HG02798 (cell line): ENCODE results near the gene ABCF1.
"Not testable (repeated sequence)": the region's sequence is repeated elsewhere in the genome, so short reads cannot be mapped to it uniquely, and the experiment has no call there.

Experiments used
- ATAC-seq: cut with Tn5 transposase; IDR thresholded peaks from one replicate; pipeline ENCODE4 v1.9.1; 2021; ENCODE audit warnings: mild to moderate bottlenecking; ENCODE audit not compliant: unreplicated experiment, poor library complexity

Gene ABCF1

GRCh38 chr6:30571075-30571761 lies at the start of gene ABCF1:
Gene ABCF1, plus strand, starts transcription at chr6:30571442. Its CDS starts 46 bp downstream, at chr6:30571488.
- ATAC-seq = peak; percentile 97

DNA sequence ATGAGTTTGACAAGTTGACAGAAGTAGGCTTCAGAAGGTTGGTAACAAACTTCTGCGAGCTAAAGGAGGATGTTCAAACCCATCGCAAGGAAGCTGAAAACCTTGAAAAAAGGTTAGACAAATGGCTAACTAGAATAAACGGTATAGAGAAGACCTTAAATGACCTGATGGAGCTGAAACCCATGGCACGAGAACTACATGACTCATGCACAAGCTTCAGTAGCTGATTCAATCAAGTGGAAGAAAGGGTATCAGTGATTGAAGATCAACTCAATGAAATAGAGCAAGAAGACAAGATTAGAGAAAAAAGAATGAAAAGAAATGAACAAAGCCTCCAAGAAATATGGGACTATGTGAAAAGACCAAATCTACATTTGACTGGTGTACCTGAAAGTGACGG lies 49.3 kb upstream of the ABCF1 start:
- ATAC-seq = not testable (repeated sequence)

- not testable (repeated sequence) for ATAC-seq
Observed at GRCh38 chr6:30526444-30526843, 44.8 kb upstream of the ABCF1 start.

GRCh38 chr6:30529349-30529875 lies 41.8 kb upstream of the ABCF1 start:
- ATAC-seq = peak; percentile 40

DNA sequence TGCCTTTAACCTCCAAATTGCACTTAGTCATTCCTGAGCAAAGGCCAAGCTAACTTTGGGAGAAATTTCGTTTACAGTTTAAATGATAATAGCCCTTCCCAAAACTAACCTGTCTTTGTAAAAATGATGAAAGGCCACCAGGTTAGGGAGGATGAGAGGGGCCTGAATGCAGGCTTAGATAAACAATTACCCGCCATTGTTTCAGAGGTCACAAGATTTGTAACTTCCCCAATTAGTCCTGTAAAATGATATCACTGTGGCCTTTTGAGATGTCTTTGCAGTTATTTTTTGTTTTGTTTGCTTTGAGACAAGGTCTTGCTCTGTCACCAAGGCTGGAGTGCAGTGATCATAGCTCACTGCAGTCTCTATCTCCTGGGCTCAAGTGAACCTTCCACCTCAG lies 41.2 kb upstream of the ABCF1 start:
- ATAC-seq = no peak

GRCh38 chr6:30533460-30534294 lies 37.6 kb upstream of the ABCF1 start:
- no peak for ATAC-seq

DNA sequence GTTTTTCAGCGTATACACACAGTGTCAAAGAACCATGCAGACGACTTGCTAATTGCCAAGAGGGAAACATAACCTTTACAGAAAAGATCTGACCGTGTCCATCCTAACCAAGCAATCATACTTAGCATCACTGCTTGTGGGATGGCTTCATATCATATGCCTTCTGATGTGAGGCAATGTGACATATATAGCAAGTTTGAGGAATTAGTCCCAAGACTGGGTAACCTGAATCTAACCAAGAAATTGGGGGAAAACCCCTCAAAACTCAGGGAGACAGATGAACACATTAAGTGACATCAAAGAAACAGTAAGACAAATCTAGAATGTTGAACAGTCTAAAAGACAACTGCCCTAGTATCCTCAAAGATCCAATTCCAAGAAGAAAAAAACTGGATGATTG lies 33.3 kb upstream of the ABCF1 start:
- no peak for ATAC-seq

DNA sequence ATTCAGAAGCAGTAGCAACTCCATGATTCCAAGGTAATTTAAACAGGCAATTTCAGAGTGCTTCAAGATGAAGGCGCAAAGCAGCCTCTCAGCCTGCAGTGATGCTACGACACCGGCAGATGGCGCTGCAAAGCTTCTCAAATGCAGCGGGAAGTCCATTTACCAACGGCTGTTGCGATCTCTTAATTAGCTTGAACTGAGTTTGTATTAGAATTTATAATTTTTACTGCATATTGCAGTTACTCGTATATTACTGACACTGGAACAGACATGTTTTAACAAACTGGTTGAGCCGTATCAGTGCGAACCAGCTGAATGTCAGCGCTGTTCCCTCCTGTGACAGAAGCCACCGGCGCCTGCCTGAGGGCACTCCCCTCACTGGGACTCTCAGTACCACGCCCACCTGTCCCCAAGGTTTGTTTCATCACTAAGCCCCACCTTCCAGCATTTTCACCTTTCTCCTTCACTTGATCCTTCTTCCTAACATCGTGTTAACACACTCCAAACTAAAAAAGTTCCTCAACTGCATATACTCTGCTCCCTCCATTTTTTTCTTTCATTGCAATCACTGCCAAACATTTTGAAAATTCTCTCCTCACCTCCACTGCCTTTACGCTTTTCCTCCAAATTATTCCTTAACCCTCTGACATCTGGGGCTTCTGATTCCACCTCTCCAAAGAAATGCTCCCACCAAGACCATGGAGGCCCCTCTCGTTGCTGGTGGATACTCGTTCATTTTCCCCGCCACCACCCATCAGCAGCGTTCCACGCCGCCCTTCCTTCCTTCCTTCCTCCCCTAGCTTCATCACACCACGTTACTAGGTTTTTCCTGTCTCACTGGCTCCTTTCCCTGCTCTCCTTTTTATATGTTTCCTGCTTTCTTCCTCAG lies 29.5 kb upstream of the ABCF1 start:
- peak; percentile 66 for ATAC-seq

DNA sequence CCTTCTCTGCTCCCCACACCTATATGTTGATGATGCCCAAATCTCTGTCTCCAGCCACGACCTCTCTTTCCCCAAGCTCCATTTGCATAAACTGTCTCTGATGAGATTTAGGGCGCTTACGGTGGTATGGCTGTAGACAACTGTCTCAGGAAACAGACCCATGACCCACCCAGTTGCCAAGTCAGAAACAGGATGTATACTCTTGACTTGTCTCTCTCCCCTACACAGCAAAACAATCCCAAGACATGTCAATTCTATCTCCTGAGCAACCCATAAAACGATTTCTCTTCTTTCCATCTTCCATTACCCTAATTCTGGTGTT lies 28.9 kb upstream of the ABCF1 start:
- ATAC-seq = no peak

GRCh38 chr6:30542915-30543314 lies 28.3 kb upstream of the ABCF1 start:
- no peak for ATAC-seq

GRCh38 chr6:30543821-30544220 lies 27.4 kb upstream of the ABCF1 start:
- ATAC-seq = no peak

DNA sequence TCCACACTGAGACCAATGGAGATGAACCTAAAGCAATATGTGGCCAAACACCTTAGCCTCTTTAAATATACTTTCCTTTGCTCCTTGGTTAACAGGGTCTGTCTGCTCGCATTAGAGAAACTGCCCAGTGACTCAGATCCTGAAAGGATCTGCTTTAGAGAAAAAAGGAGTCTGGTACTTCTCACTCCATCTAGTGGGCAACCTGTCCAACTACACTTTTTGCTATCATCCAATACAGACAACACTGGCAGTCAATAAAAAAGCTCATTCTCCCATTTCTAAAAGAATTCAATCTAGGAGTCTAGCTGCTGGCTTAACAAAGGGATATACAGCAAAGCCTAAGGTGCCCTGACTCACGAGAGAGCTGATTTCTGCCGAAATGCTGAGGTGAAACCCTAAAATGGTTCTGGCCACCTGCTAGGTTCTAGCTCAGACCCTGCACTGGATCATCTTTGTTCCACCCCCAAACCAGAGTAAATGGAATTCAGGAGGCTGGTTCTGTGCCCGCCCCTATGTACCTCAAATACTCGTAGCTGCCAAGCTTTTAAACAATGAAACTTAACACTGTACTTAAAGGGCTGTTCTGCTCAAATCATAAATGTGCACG lies 26.5 kb upstream of the ABCF1 start:
- no peak for ATAC-seq

DNA sequence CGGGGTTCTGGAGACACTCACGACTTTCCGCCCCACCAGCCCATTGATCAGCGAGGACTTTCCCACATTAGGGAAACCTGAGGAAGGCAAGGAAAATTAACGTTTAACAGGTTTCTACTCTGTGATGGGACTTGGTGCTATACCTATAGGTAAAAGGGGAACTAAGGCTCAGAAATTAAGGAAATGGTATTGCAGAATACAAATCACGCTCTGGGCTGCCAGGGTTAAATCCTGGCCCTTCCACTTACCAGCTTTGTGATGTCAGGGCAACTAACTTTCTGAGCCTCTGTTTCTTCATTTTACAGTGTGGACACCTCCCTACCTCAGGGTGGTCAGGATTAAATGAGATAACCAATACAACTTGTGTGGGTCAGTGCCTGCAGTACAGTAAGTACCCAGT lies 23.8 kb upstream of the ABCF1 start:
- no peak for ATAC-seq

GRCh38 chr6:30548375-30548774 lies 22.9 kb upstream of the ABCF1 start:
- ATAC-seq = no peak

DNA sequence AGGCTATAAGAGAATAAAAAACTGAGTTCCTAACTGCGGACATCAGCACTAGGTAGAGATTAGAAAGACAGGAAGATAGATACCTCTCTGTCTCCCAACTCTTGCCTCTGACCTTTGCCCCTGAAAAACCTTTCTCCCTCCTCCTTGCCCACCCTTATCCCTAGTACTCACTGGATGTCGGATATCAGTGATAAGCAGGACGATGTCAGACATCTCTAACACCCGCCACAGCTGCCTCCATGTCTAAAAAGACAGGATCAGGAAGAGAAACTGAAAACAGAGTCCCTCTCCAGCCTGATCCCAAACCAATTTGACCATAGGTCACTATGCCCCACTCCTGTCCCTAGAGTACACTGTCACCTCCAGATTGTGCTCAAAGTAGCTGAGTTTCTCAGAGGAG lies 16.8 kb upstream of the ABCF1 start:
- no peak for ATAC-seq

GRCh38 chr6:30554962-30555815 lies 16.1 kb upstream of the ABCF1 start:
- no peak for ATAC-seq

GRCh38 chr6:30555816-30556065 lies 15.5 kb upstream of the ABCF1 start:
- ATAC-seq = no peak

- peak; percentile 83 for ATAC-seq
Observed at GRCh38 chr6:30556066-30556905, 15.0 kb upstream of the ABCF1 start, which contains the start of gene GNL1. Gene GNL1, minus strand, starts transcription at chr6:30556489. Its CDS starts 286 bp downstream, at chr6:30556203.
